BLaER1 (cell line): ENCODE measurements around the gene KRABD2.
A peak's percentile ranks its signal among the peaks of the same experiment; 100 is the strongest.

Experiments
- H3K27ac ChIP-seq: shearing (Covaris generic); formaldehyde crosslinking; 2 replicates; pipeline ENCODE4 v1.8.1; 2022
- H3K27me3 ChIP-seq: shearing (Covaris generic); formaldehyde crosslinking; 2 replicates; pipeline ENCODE4 v1.8.1; 2022
- H3K36me3 ChIP-seq: shearing (Covaris generic); formaldehyde crosslinking; 2 replicates; pipeline ENCODE4 v1.8.1; 2022
- H3K4me1 ChIP-seq: shearing (Covaris generic); formaldehyde crosslinking; 2 replicates; pipeline ENCODE4 v1.8.1; 2022
- H3K4me2 ChIP-seq: shearing (Covaris generic); formaldehyde crosslinking; 2 replicates; pipeline ENCODE4 v1.8.1; 2022
- H3K4me3 ChIP-seq: shearing (Covaris generic); formaldehyde crosslinking; 2 replicates; pipeline ENCODE4 v1.8.1; 2022
- H3K9ac ChIP-seq: shearing (Covaris generic); formaldehyde crosslinking; 2 replicates; pipeline ENCODE4 v1.8.1; 2022
- H3K9me3 ChIP-seq: shearing (Covaris generic); formaldehyde crosslinking; 2 replicates; pipeline ENCODE4 v1.8.1; 2022
- H4K20me1 ChIP-seq: shearing (Covaris generic); formaldehyde crosslinking; 2 replicates; pipeline ENCODE4 v1.8.1; 2022
- Cebpa-rat ChIP-seq: shearing (Covaris generic); IDR thresholded peaks from 2 replicates; pipeline ENCODE4 v1.8.1; 2022

The KRABD2 gene

DNA sequence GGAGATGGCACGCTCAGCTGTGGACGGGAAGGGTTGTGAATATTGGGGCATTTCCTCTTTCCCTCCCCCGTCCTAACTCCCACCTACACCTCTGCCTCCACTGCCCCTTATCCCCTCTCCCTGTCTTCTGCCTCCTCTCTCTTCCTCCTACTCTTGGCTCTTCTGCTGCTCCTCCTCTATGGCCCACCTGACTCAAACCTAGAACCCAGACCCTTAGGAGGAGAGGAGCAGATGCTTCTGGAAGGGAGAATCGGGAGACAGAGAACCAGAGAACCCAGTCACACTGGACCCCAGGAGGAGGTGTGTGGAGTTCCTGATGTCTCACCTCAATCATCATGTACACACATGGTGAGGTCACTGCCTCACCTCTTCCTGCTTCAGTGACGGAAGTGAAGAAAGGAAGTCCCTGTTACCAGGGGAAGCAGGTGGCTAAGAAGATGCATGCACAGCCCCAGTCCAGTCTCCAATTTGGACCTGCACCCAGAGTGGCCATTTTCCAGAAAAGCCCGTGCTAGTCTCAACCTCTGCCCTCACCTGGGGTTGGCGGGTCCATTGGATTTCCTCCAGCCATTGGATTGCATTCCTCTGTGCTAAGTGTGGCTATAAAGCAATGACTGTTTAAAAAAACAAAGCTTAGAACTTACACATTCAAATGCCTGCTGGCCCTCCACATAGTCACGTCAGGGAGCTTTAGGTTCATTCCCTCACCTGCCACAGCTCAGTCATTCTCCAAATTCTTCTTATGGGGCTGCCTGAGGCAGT is 17.1 kb upstream of the KRABD2 start:
- H3K36me3 ChIP-seq, result no peaks in the 10 kb centered on the region
- H3K4me1 ChIP-seq, result peaks cover 22% of the 10 kb centered on the region
- TF ChIP-seq Cebpa-rat, result no peak
- H3K9ac ChIP-seq, result peak overlapping the region; percentile 8; the same call in 1 of the 2 replicates
- H4K20me1 ChIP-seq, result no peaks in the 10 kb centered on the region
- H3K4me3 ChIP-seq, result no peak overlapping the region
- H3K27ac ChIP-seq, result peak overlapping the region; percentile 14; the same call in 1 of the 2 replicates
- H3K27me3 ChIP-seq, result no peaks in the 10 kb centered on the region
- no peaks in the 10 kb centered on the region for H3K9me3 ChIP-seq
- peak overlapping the region; percentile 52 for H3K4me2 ChIP-seq

DNA sequence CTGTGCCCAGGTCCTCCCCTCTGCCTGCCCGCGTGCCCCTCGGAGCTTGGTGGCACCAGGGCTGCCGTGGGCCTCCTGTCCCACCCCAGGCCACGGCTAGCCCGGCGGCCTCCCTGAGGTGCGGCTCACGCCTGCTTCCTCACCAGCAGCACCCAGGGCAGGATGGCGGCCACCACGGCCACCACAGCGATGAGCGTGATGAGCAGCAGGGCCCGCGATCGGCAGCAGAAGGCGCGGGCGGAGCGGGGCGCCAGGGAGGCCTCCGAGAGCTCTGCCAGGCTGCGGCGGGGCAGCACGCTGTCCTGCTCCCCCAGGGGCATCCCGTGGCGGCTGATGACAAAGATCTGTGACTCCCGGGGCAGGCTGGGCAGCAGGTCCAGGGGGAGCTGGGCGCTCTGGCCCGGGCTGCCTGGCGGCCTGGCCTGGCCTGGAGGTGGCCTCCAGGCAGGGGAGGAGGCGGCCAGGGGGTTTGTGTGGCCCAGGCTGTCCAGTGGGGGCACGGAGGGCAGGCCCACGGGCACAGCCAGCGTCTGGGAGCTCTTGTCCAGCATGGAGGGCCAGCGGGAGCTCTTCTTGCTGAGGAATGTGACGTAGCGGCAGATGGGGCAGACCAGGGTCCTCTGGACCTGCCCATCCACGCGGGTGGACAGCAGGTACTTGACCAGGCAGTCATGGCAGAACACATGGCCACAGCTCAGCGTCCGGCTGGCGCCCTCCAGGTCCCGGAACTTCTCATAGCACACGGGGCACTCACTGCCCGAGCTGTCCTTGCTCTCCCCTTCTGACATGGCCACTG is 16.4 kb upstream of the KRABD2 start:
- H4K20me1 ChIP-seq, result no peaks in the 10 kb centered on the region

DNA sequence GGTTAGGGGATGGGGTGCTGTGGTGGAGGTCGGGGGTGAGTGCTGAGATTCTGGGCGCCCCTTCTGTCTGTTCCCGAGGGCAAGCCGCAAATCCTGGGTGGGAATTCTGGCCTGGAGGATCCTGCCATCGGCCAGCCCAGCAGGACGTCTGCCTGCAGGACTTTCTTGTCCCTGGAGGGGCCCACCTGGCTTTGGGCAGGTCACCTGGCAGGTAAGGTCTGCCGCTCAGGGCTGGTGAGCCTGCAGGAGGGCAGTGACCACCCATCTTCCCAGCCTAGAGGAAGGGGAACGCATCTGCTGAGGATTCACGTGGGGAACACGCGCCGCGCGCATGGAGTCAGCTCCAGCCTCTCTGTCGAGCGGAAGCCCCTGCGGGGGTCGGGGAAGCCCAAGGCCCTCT is 15.8 kb upstream of the KRABD2 start:
- Histone ChIP-seq H3K9me3 (no peaks in the 10 kb centered on the region), H3K36me3 (no peaks in the 10 kb centered on the region), H3K27ac (no peak overlapping the region), H4K20me1 (no peaks in the 10 kb centered on the region), H3K4me3 (no peak overlapping the region), H3K27me3 (no peaks in the 10 kb centered on the region), H3K4me2 (peak overlapping the region; percentile 42; the same call in 1 of the 2 replicates), H3K4me1 (peaks cover 22% of the 10 kb centered on the region), H3K9ac (no peak overlapping the region)
- no peak for TF ChIP-seq Cebpa-rat

More for the DNA sequence above, 16.4 kb upstream of the KRABD2 start:
- Histone ChIP-seq H3K4me2 (peak overlapping the region; percentile 52), H3K9me3 (no peaks in the 10 kb centered on the region), H3K4me3 (no peak overlapping the region), H3K36me3 (no peaks in the 10 kb centered on the region), H3K27ac (peak overlapping the region; percentile 19; the same call in 1 of the 2 replicates), H3K9ac (no peak overlapping the region), H3K4me1 (peaks cover 22% of the 10 kb centered on the region), H3K27me3 (no peaks in the 10 kb centered on the region)
- TF ChIP-seq Cebpa-rat, result no peak

DNA sequence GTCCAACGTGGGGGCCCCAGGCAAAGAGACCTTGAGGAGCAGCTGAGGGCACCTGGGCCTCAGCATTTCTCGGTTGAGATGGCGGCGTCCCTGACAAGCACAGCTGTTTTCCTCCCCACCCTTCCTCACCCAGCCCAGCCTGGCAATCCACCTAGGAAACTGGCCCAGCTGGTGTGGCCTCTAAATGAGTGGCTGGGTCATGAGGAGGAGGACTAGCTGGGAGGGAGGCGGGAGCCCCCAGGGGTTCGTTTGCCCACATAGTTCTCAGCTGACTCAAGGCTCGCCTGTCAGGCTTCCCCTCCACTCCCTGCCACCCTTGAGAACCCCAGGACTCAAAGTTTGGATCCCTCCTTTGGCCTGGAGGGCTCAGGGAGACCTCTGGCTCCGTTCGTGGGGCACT is 15.2 kb upstream of the KRABD2 start:
- Histone ChIP-seq H4K20me1 (no peaks in the 10 kb centered on the region), H3K36me3 (no peaks in the 10 kb centered on the region), H3K9me3 (no peaks in the 10 kb centered on the region), H3K27me3 (no peaks in the 10 kb centered on the region), H3K9ac (peak overlapping the region; percentile 41; the same call in 1 of the 2 replicates), H3K4me3 (no peak overlapping the region), H3K4me1 (peaks cover 22% of the 10 kb centered on the region), H3K4me2 (peak overlapping the region; percentile 42), H3K27ac (no peak overlapping the region)
- TF ChIP-seq Cebpa-rat, result no peak

DNA sequence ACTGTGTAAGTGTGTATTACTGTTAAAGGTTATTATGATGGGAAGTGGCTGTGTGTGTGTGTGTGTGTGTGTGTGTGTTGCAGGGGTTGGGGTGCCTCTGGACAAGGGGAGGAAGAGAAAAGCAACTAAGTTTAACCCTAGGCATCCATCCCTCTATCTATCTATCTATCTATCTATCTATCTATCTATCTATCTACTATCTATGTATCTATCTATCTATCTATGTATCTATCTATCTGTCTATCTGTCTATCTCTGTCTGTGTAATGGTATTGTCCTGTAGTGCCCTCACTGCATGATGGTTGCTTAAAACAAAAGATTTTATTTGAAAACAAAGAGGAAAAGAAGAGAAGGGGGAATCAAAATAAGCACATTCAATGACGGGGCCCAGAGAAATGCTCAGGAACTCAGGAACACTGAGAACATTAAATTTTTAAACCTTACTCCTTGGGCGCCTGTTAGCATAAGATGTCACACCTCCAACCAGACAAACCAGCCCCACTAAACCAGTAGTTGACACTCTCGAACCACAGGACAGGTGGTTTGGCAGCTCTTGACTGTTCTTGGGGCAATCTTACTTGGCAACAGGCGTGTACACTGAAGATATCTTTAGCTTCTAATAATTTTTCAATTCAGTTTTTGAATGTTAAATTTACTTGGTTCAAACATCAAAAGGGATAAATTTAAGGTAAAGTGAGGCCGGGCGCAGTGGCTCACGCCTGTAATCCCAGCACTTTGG is 11.6 kb upstream of the KRABD2 start:
- H3K9me3 ChIP-seq, result no peaks in the 10 kb centered on the region
- H3K9ac ChIP-seq, result no peak overlapping the region
- TF ChIP-seq Cebpa-rat, result no peak
- H4K20me1 ChIP-seq, result no peaks in the 10 kb centered on the region
- H3K4me1 ChIP-seq, result peaks cover 27% of the 10 kb centered on the region
- no peaks in the 10 kb centered on the region for H3K36me3 ChIP-seq
- H3K27me3 ChIP-seq, result no peaks in the 10 kb centered on the region
- no peak overlapping the region for H3K27ac ChIP-seq
- H3K4me3 ChIP-seq, result no peak overlapping the region
- no peak overlapping the region for H3K4me2 ChIP-seq

DNA sequence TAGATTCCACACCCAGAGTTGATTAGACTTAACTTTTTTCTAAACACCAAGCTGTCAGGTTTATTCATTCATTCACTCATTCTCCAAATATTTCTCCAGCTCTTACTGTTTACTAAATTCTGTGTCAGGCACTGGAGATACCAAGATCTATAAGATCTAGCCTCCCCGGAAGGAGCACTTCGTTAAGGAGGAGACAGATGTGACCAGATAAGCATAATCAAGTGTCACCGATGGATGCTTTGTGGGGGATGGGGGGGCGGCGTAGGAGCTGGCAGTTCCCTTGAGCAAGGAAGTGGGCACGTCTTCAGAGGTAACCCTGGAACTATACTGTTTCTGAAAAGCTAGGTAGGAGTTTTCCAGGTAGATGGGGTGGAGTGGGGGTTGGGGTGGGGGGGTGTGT is 10.3 kb upstream of the KRABD2 start:
- Histone ChIP-seq H4K20me1 (peaks cover 10% of the 10 kb centered on the region), H3K9ac (no peak overlapping the region), H3K27me3 (no peaks in the 10 kb centered on the region), H3K9me3 (no peaks in the 10 kb centered on the region), H3K36me3 (peaks cover 3% of the 10 kb centered on the region), H3K4me3 (no peak overlapping the region), H3K4me1 (peaks cover 25% of the 10 kb centered on the region), H3K27ac (no peak overlapping the region), H3K4me2 (no peak overlapping the region)
- TF ChIP-seq Cebpa-rat, result no peak

DNA sequence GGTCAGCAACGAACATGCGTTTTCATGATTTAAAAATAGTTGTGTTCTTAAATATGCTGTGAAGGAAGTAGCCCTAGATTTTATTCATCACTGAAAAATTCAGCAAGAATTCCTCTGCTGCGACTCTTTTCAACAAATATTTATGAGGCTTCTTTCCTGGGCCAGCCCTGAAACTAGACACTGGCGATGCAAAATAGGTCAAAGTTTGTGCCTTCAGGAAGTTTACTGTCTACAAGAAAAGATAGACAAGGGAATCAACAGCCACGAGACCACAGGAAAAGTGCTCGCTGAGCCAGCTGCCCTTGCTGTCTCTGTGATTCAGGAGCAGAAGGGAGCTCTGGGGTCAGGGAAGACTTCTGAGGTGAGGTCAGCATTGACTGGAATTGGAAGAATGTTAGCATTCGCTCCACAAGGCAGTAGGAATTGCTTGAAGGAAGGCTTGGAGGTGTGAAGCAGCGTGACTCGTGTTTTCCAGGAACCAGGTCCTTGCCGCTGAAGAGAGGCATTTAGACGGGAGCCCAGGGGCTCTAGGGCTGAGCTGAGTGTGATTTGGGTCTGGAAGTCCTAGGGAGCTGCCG is 8.4 kb upstream of the KRABD2 start:
- H3K9ac ChIP-seq, result peak overlapping the region; percentile 95; the same call in 1 of the 2 replicates
- peak overlapping the region; percentile 74 for H3K4me2 ChIP-seq
- H3K9me3 ChIP-seq, result no peaks in the 10 kb centered on the region
- H3K4me3 ChIP-seq, result no peak overlapping the region
- H3K27ac ChIP-seq, result no peak overlapping the region; the same call in 1 of the 2 replicates
- H3K4me1 ChIP-seq, result peaks cover 37% of the 10 kb centered on the region
- H3K36me3 ChIP-seq, result peaks cover 23% of the 10 kb centered on the region
- H4K20me1 ChIP-seq, result peaks cover 29% of the 10 kb centered on the region
- no peak for TF ChIP-seq Cebpa-rat
- H3K27me3 ChIP-seq, result no peaks in the 10 kb centered on the region

DNA sequence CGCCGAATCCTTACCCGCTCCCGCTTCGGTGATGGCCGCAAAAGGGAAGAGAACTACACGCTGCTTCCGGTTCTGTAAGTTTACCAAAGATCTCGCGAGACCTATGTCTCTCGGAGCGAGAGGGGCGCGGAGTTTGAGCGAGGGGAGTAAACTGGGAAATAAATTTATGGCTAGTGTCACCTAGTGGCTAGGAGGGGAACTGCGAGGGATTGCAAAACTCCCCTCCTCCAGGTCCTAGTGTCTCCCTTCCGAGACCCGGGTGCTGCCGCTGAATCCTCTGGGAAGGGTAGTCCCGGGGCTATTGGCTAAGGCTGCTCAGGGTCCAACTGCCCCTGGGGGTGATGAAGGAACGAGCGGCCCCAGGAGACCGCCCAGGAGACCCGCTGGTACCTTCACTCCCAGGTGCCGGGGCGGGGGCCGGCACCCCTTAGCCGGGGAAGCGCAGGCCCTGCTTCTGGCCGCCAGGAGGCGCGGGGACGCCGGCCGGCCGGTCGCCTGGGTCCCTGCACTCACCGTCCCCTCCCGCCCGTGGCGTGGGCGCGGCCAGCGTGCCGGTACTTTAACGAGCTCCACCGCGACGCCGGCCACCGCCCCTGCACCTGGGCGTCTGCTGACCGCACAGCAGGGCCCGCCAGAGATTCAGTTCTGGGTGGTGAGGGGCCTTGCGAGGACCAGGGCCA is 6.8 kb upstream of the KRABD2 start, which contains the start of gene RPL26:
Gene RPL26 (minus strand): TSS at position 51 of the 680 bp plus-strand sequence. CDS start 883 bp downstream, outside the sequence.
- TF ChIP-seq Cebpa-rat, result peak; percentile 73
- H4K20me1 ChIP-seq, result peaks cover 45% of the 10 kb centered on the region
- peaks cover 39% of the 10 kb centered on the region for H3K36me3 ChIP-seq
- H3K4me3 ChIP-seq, result peak within 1 kb of the TSS; percentile 75
- peak within 1 kb of the TSS; percentile 94 for H3K27ac ChIP-seq
- no peaks in the 10 kb centered on the region for H3K9me3 ChIP-seq
- H3K27me3 ChIP-seq, result no peaks in the 10 kb centered on the region
- peak within 1 kb of the TSS; percentile 95 for H3K9ac ChIP-seq
- H3K4me1 ChIP-seq, result peaks cover 53% of the 10 kb centered on the region
- H3K4me2 ChIP-seq, result peak within 1 kb of the TSS; percentile 89

DNA sequence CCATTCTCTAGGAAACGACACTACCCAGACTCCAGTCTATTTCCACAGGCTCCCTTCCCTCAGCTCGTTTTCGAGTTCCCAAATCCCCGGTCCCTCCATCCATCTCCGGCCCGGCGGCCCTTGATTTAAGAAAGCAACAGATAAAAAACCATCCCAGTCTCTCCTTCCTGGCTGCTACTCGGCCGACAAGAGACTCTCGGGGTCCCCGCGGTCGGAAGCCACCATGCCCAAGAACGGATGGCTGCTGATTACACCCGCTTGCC is 6.3 kb upstream of the KRABD2 start:
- peak overlapping the region; percentile 75 for H3K4me3 ChIP-seq

More for the DNA sequence above, 6.3 kb upstream of the KRABD2 start:
- no peaks in the 10 kb centered on the region for H3K9me3 ChIP-seq
- peak overlapping the region; percentile 89 for H3K4me2 ChIP-seq
- H3K27me3 ChIP-seq, result no peaks in the 10 kb centered on the region
- peaks cover 50% of the 10 kb centered on the region for H4K20me1 ChIP-seq
- peaks cover 43% of the 10 kb centered on the region for H3K36me3 ChIP-seq
- H3K9ac ChIP-seq, result peak overlapping the region; percentile 95
- no peak for TF ChIP-seq Cebpa-rat
- H3K27ac ChIP-seq, result peak overlapping the region; percentile 94
- peaks cover 57% of the 10 kb centered on the region for H3K4me1 ChIP-seq
